ACC112 (cell line): Measurements from ENCODE around the gene CCK.

Source experiments
- H2AFZ ChIP-seq: fragments of 200-600 bp; sonication (generic); one replicate; pipeline ENCODE4 v1.6.0; 2017; ENCODE audit warnings: antibody characterized with exemption, low read length; ENCODE audit not compliant: unreplicated experiment
- H3K27ac ChIP-seq: fragments of 200-600 bp; sonication (generic); 2 replicates; pipeline ENCODE4 v1.5.1; 2014; ENCODE audit warnings: low read depth, mild to moderate bottlenecking, antibody characterized with exemption, low read length, moderate library complexity
- H3K27me3 ChIP-seq: fragments of 200-600 bp; sonication (generic); 2 replicates; pipeline ENCODE4 v1.6.1; 2014; ENCODE audit warnings: mild to moderate bottlenecking, antibody characterized with exemption, low read length, moderate library complexity, mixed read lengths; ENCODE audit not compliant: insufficient read depth
- H3K36me3 ChIP-seq: fragments of 200-600 bp; sonication (generic); 2 replicates; pipeline ENCODE4 v1.6.1; 2016; ENCODE audit warnings: mild to moderate bottlenecking, antibody characterized with exemption, low read length, moderate library complexity, mixed read lengths; ENCODE audit not compliant: insufficient read depth
- H3K4me1 ChIP-seq: fragments of 200-600 bp; sonication (generic); one replicate; pipeline ENCODE4 v1.6.1; 2016; ENCODE audit warnings: low read length, mixed read lengths; ENCODE audit not compliant: insufficient read depth, unreplicated experiment, control insufficient read depth
- H3K4me3 ChIP-seq: fragments of 200-600 bp; sonication (generic); 2 replicates; pipeline ENCODE4 v1.5.1; 2014; ENCODE audit warnings: mild to moderate bottlenecking, low read depth, low read length
- H3K79me2 ChIP-seq: fragments of 200-600 bp; sonication (generic); one replicate; pipeline ENCODE4 v1.6.0; 2016; ENCODE audit warnings: low read length; ENCODE audit not compliant: control insufficient read depth, unreplicated experiment, insufficient read depth

Gene CCK

GRCh38 chr3:42247576-42248027 is 18.4 kb downstream of the CCK start:
- Histone ChIP-seq H3K79me2 (no peaks in the 10 kb centered on the region), H3K4me1 (no peaks in the 10 kb centered on the region), H3K4me3 (peak overlapping the region; percentile 42; the same call in 1 of the 2 replicates), H3K36me3 (no peaks in the 10 kb centered on the region), H2AFZ (no peak overlapping the region), H3K27me3 (peaks cover 55% of the 10 kb centered on the region), H3K27ac (no peak overlapping the region)

GRCh38 chr3:42246091-42246490 is 19.9 kb downstream of the CCK start:
- no peaks in the 10 kb centered on the region for H3K79me2 ChIP-seq
- no peak overlapping the region for H3K4me3 ChIP-seq
- no peak overlapping the region for H3K27ac ChIP-seq
- H3K36me3 ChIP-seq = no peaks in the 10 kb centered on the region
- H3K4me1 ChIP-seq = no peaks in the 10 kb centered on the region
- H2AFZ ChIP-seq = no peak overlapping the region
- peaks cover 47% of the 10 kb centered on the region for H3K27me3 ChIP-seq

GRCh38 chr3:42236611-42237010 is 29.4 kb downstream of the CCK start:
- H3K4me3 ChIP-seq = no peak overlapping the region

GRCh38 chr3:42235532-42235931 is 30.5 kb downstream of the CCK start:
- Histone ChIP-seq H3K79me2 (no peaks in the 10 kb centered on the region), H3K27ac (no peak overlapping the region), H3K4me1 (no peaks in the 10 kb centered on the region), H3K27me3 (peaks cover 48% of the 10 kb centered on the region), H3K36me3 (no peaks in the 10 kb centered on the region), H3K4me3 (no peak overlapping the region), H2AFZ (no peak overlapping the region)

More at GRCh38 chr3:42236611-42237010, 29.4 kb downstream of the CCK start:
- Histone ChIP-seq H3K27ac (no peak overlapping the region), H2AFZ (no peak overlapping the region), H3K4me1 (no peaks in the 10 kb centered on the region), H3K79me2 (no peaks in the 10 kb centered on the region), H3K27me3 (peaks cover 48% of the 10 kb centered on the region), H3K36me3 (no peaks in the 10 kb centered on the region)

GRCh38 chr3:42230860-42231259 is 35.1 kb downstream of the CCK start:
- H3K27me3 ChIP-seq = peaks cover 21% of the 10 kb centered on the region
- H3K4me1 ChIP-seq = peaks cover 3% of the 10 kb centered on the region
- H3K36me3 ChIP-seq = no peaks in the 10 kb centered on the region
- no peak overlapping the region for H2AFZ ChIP-seq
- H3K79me2 ChIP-seq = no peaks in the 10 kb centered on the region
- no peak overlapping the region for H3K27ac ChIP-seq
- H3K4me3 ChIP-seq = no peak overlapping the region

- Histone ChIP-seq H3K27me3 (peaks cover 14% of the 10 kb centered on the region), H3K4me3 (peak overlapping the region; percentile 65; the same call in 1 of the 2 replicates), H3K27ac (no peak overlapping the region), H3K4me1 (peaks cover 3% of the 10 kb centered on the region), H3K36me3 (no peaks in the 10 kb centered on the region), H3K79me2 (no peaks in the 10 kb centered on the region), H2AFZ (peak overlapping the region; percentile 73)
Measured at GRCh38 chr3:42229942-42230688, 35.9 kb downstream of the CCK start.

- Histone ChIP-seq H3K27me3 (peaks cover 7% of the 10 kb centered on the region; the same call in 1 of the 2 replicates), H3K27ac (no peak overlapping the region), H3K4me3 (no peak overlapping the region), H3K79me2 (no peaks in the 10 kb centered on the region), H3K36me3 (no peaks in the 10 kb centered on the region), H3K4me1 (peaks cover 3% of the 10 kb centered on the region), H2AFZ (no peak overlapping the region)
Measured at GRCh38 chr3:42229266-42229941, 36.6 kb downstream of the CCK start.

- Histone ChIP-seq H3K4me3 (no peak overlapping the region), H3K36me3 (no peaks in the 10 kb centered on the region), H3K79me2 (no peaks in the 10 kb centered on the region), H3K27me3 (peaks cover under 1% of the 10 kb centered on the region; the same call in 1 of the 2 replicates), H2AFZ (no peak overlapping the region), H3K4me1 (peaks cover 3% of the 10 kb centered on the region), H3K27ac (no peak overlapping the region)
Measured at GRCh38 chr3:42228796-42229195, 37.2 kb downstream of the CCK start.

- peaks cover 3% of the 10 kb centered on the region for H3K4me1 ChIP-seq
- no peak overlapping the region for H3K27ac ChIP-seq
- H3K4me3 ChIP-seq = no peak overlapping the region
Measured at GRCh38 chr3:42226470-42227425, 39.2 kb downstream of the CCK start.

More at GRCh38 chr3:42226470-42227425, 39.2 kb downstream of the CCK start:
- Histone ChIP-seq H3K79me2 (no peaks in the 10 kb centered on the region), H3K27me3 (no peaks in the 10 kb centered on the region), H2AFZ (no peak overlapping the region), H3K36me3 (no peaks in the 10 kb centered on the region)
